PC-9 (cell line): Measurements from ENCODE around the gene SNRNP48. TPM values are rescaled to one million over a fixed set of nuclear protein-coding genes. Genes with fewer than 3 reads are reported as not detected.

Experiments used
- BruUV-seq: library from RNA; stranded (reverse); fragments of 400-500 nt; replicated peaks from 2 replicates; lab custom pipeline; 2021; lab: Mats Ljungman, UMichigan
- CTCF ChIA-PET: fragments of 300-600 bp; sonication (Branson Sonifier 250); formaldehyde crosslinking; loops from one replicate; lab custom pipeline; 2022; ENCODE audit warnings: antibody characterized with exemption; lab: Charles Lee
- POLR2A ChIA-PET: fragments of 300-600 bp; sonication (Branson Sonifier 250); formaldehyde crosslinking; loops from one replicate; lab custom pipeline; 2022; ENCODE audit warnings: antibody characterized with exemption; ENCODE audit not compliant: unreplicated experiment; lab: Charles Lee
- DNase-seq, 2 experiments: peaks; one replicate each; pipeline versions ENCODE4 v3.0.0 to v3.0.0-alpha.2; 2015 to 2022; ENCODE audit warnings: mixed read lengths in 1 of 2
- H2AFZ ChIP-seq: fragments of 200-600 bp; sonication (generic); 2 replicates; pipeline ENCODE4 v1.8.1; 2017; ENCODE audit warnings: antibody characterized with exemption
- H3F3A ChIP-seq: fragments of 200-600 bp; sonication (generic); 2 replicates; pipeline ENCODE4 v1.8.1; 2017; ENCODE audit warnings: antibody characterized with exemption, mild to moderate bottlenecking, low read depth; ENCODE audit not compliant: insufficient read depth
- H3K27ac ChIP-seq: fragments of 200-600 bp; sonication (generic); 2 replicates; pipeline ENCODE4 v1.6.1; 2016; ENCODE audit warnings: mixed run types
- H3K27me3 ChIP-seq: fragments of 200-600 bp; sonication (generic); 2 replicates; pipeline ENCODE4 v1.6.1; 2016; ENCODE audit warnings: low read depth, mixed run types; ENCODE audit not compliant: insufficient read depth
- H3K36me3 ChIP-seq: fragments of 200-600 bp; sonication (generic); 2 replicates; pipeline ENCODE4 v1.6.1; 2016; ENCODE audit warnings: low read depth, mixed run types
- H3K4me1 ChIP-seq: fragments of 200-600 bp; sonication (generic); replicated peaks from 2 replicates; pipeline ENCODE4 v1.6.1; 2016; ENCODE audit warnings: mixed run types; ENCODE audit not compliant: insufficient read depth
- H3K4me2 ChIP-seq: fragments of 200-600 bp; sonication (generic); 2 replicates; pipeline ENCODE4 v1.6.1; 2017; ENCODE audit warnings: mixed run types
- H3K4me3 ChIP-seq: fragments of 200-600 bp; sonication (generic); 2 replicates; pipeline ENCODE4 v1.6.1; 2016; ENCODE audit warnings: mixed run types
- H3K79me2 ChIP-seq: fragments of 200-600 bp; sonication (generic); 2 replicates; pipeline ENCODE4 v1.6.1; 2017; ENCODE audit warnings: low read depth, mixed run types
- H3K9me2 ChIP-seq: fragments of 200-600 bp; sonication (generic); 2 replicates; pipeline ENCODE4 v1.8.1; 2017; ENCODE audit warnings: mild to moderate bottlenecking; ENCODE audit not compliant: insufficient read depth
- H3K9me3 ChIP-seq: fragments of 200-600 bp; sonication (generic); 2 replicates; pipeline ENCODE4 v1.8.1; 2016; ENCODE audit warnings: low read depth; ENCODE audit not compliant: insufficient read depth
- H4K20me1 ChIP-seq: fragments of 200-600 bp; sonication (generic); 2 replicates; pipeline ENCODE4 v1.8.1; 2017; ENCODE audit not compliant: insufficient read depth
- CTCF ChIP-seq: fragments of 200-600 bp; sonication (generic); conservative IDR thresholded peaks from 2 replicates; pipeline ENCODE4 v1.6.1; 2017; ENCODE audit warnings: mixed run types, antibody characterized with exemption, mild to moderate bottlenecking, moderate library complexity
- EZH2 ChIP-seq: fragments of 200-600 bp; sonication (generic); IDR thresholded peaks from 2 replicates; pipeline ENCODE4 v1.8.0; 2017; ENCODE audit warnings: antibody characterized with exemption, low read depth
- intact Hi-C: fragments of 100-400 bp; cut with micrococcal nuclease; formaldehyde crosslinking; loops from one replicate; pipeline ENCODE4 v1.10.0; 2022; ENCODE audit not compliant: unreplicated experiment
- total RNA-seq: library from RNA; stranded (reverse); gene quantifications from 2 replicates; pipeline ENCODE4 v1.2.3, GENCODE V29; 2021

SNRNP48 gene
- total RNA-seq, 1 experiment from 2014 or later: 21.7 TPM

- Histone ChIP-seq H3K4me1 (no peaks in the 10 kb centered on the region), H3K36me3 (no peaks in the 10 kb centered on the region), H3K4me3 (no peak overlapping the region), H3K4me2 (no peak overlapping the region), H3K79me2 (no peaks in the 10 kb centered on the region), H3K27ac (no peak overlapping the region), H3K27me3 (no peaks in the 10 kb centered on the region), H3K9me3 (no peaks in the 10 kb centered on the region), H3K9me2 (no peaks in the 10 kb centered on the region), H4K20me1 (no peaks in the 10 kb centered on the region), H3F3A (no peaks in the 10 kb centered on the region), H2AFZ (no peak overlapping the region)
- CTCF ChIA-PET: no interaction called here
- no peak for DNase-seq
- TF ChIP-seq CTCF: no peak
- TF ChIP-seq EZH2: no peak
- BruUV-seq: no TSS peak
- intact Hi-C loops: no loop called here
- POLR2A ChIA-PET: no interaction called here
These were observed 68.5 kb downstream of the SNRNP48 start for GRCh38 chr6:7658543-7658942.

GRCh38 chr6:7661364-7661763, 71.4 kb downstream of the SNRNP48 start:
- Histone ChIP-seq H3K4me3 (no peak overlapping the region), H3K79me2 (no peaks in the 10 kb centered on the region), H3K27ac (no peak overlapping the region), H3F3A (no peaks in the 10 kb centered on the region), H3K9me3 (no peaks in the 10 kb centered on the region), H3K9me2 (no peaks in the 10 kb centered on the region), H4K20me1 (no peaks in the 10 kb centered on the region), H3K27me3 (no peaks in the 10 kb centered on the region), H3K4me2 (no peak overlapping the region), H2AFZ (no peak overlapping the region), H3K36me3 (no peaks in the 10 kb centered on the region), H3K4me1 (no peaks in the 10 kb centered on the region)
- no TSS peak for BruUV-seq
- CTCF ChIA-PET: no interaction called here
- POLR2A ChIA-PET: no interaction called here
- intact Hi-C loops: no loop called here
- TF ChIP-seq CTCF (no peak), EZH2 (no peak)
- DNase-seq: no peak

Other genes with a start within 250 kb of the SNRNP48 start
- gene CAGE1, start 200.5 kb upstream of the SNRNP48 start, total RNA-seq: 0.13 TPM in 2 replicates
- gene RIOK1, start 200.4 kb upstream of the SNRNP48 start, total RNA-seq: 16.9 and 24.9 TPM in 2 replicates
- gene DSP, start 48.5 kb upstream of the SNRNP48 start, total RNA-seq: 109 and 117 TPM in 2 replicates
- gene BMP6, start 135.9 kb downstream of the SNRNP48 start, total RNA-seq: not detected in 2 replicates